DND-41 (cell line): ENCODE measurements around the gene CCDC116.

Experiments
- EZH2 ChIP-seq: IDR thresholded peaks from 3 replicates; pipeline ENCODE4 v1.6.1; 2012; ENCODE audit warnings: borderline replicate concordance, low read depth, mild to moderate bottlenecking, moderate library complexity, low read length, inconsistent platforms; ENCODE audit not compliant: severe bottlenecking
- TF ChIP-seq, protein P1 (sequence below): IDR thresholded peaks from 2 replicates; pipeline ENCODE4 v1.5.1; 2012; ENCODE audit warnings: borderline replicate concordance, low read length, moderate library complexity, mild to moderate bottlenecking; ENCODE audit not compliant: poor library complexity, severe bottlenecking; ENCODE audit errors: extremely low read depth

DNA sequence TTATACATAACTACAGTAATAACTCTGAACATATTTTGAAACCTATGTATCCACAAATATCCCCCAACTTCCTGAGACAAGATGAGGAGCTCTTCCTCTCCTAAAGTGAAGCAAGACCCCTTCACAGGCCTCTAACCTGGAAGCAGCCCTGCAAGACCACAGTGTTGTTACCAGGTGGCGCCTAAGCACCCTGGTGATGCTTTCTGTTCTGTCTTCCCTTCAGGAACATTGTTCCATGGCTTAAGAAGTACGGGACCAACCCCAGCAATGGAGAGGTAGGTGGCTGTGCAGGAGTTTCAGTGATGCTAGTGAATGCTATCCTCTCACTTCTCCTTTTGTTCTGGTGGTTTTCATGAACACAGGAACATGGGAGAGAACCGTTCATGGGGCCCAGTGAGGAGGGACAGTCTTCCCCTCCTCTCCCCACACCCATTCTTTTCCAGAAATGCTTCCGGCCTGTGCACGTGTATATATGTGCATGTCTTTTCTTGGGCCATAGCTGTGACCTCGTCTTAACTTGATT lies 39.6 kb downstream of the CCDC116 start:
- TF ChIP-seq, protein P1, sequence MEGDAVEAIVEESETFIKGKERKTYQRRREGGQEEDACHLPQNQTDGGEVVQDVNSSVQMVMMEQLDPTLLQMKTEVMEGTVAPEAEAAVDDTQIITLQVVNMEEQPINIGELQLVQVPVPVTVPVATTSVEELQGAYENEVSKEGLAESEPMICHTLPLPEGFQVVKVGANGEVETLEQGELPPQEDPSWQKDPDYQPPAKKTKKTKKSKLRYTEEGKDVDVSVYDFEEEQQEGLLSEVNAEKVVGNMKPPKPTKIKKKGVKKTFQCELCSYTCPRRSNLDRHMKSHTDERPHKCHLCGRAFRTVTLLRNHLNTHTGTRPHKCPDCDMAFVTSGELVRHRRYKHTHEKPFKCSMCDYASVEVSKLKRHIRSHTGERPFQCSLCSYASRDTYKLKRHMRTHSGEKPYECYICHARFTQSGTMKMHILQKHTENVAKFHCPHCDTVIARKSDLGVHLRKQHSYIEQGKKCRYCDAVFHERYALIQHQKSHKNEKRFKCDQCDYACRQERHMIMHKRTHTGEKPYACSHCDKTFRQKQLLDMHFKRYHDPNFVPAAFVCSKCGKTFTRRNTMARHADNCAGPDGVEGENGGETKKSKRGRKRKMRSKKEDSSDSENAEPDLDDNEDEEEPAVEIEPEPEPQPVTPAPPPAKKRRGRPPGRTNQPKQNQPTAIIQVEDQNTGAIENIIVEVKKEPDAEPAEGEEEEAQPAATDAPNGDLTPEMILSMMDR = no peak
- no peak for TF ChIP-seq EZH2
